ENCODE data around the gene ZNF816.
"Not testable (repeated sequence)": the region's sequence is repeated elsewhere in the genome, so short reads cannot be mapped to it uniquely, and the experiment has no call there.

The ZNF816 gene

DNA sequence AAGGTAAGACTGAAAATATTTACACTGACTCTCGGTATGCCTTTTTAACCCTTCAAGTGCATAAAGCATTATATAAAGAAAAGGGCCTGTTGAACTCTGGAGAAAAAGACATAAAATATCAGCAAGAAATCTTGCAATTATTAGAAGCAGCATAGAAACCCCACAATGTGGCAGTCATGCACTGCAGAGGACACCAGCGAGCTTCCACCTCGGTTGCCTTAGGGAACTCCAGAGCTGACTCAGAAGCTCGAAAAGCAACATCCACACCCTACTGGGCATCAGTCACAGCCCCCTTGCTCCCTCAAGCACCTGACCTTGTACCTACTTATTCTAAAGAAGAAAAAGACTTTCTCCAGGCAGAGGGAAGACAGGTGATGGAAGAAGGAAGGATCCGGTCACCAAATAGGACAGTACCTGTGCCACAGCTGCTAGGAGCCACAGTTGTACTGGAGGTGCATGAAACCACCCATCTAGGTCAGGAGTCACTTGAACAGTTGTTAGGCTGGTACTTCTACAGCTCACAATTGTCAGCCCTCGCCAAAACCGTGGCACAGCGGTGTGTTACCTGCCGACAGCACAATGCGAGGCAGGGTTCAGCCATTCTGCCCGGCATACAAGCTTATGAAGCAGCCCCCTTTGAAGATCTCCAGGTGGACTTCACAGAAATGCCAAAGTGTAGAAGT lies 2.9 kb downstream of the ZNF816 start:
- DNase-seq = no peak

DNA sequence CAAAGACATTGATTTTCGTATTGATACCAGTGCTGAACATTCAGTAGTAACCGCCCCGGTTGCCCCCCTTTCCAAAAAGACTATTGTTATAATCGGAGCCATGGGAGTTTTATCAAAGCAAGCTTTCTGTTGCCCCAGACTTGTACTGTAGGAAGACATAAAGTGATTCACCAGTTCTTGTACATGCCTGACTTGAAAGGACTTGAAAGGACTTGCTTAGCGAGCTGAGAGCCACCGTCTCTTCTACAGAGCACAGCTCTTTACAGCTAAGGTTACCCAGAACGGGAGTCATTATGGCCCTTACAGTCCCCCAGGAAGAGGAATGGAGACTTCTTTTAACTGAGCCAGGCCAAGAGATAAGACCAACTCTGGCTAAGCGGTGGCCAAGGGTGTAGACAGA lies 5.1 kb downstream of the ZNF816 start:
- no peak for DNase-seq

DNA sequence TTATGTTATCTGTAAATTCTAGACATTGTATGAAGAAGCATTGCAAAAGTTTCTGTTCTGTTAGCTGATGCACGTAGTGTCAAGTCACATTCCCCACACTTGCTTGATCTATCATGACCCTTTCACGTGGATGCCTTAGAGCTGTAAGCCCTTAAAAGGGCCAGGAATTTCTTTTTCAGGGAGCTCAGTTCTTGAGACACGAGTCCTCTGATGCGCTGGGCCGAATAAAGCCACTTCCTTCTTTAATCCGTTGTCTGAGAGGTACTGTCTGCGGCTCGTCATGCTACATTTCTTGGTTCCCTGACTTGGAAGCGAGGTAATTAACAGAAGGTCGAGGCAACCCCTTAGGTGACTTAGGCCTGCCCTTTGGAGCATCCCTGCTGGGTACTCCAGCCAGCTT lies 5.8 kb downstream of the ZNF816 start:
- no peak for DNase-seq

DNA sequence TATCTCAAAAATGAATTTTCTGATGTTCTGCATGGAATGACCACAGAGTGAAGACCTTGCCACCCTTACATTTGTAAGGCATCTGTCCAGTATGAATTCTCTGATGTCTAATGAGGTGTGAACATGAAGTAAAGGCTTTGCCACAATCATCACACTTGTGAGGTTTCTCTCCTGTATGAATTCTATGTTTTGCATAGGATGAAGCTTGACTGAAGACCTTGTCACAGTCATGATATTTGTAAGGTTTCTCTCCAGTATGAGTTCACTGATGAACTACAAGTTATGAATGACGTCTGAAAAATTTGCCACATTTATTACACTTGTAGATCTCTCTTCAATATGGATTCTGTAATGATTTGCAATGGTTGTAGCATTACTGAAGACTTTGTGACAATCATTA lies 13.3 kb downstream of the ZNF816 start:
- no peak for DNase-seq

DNA sequence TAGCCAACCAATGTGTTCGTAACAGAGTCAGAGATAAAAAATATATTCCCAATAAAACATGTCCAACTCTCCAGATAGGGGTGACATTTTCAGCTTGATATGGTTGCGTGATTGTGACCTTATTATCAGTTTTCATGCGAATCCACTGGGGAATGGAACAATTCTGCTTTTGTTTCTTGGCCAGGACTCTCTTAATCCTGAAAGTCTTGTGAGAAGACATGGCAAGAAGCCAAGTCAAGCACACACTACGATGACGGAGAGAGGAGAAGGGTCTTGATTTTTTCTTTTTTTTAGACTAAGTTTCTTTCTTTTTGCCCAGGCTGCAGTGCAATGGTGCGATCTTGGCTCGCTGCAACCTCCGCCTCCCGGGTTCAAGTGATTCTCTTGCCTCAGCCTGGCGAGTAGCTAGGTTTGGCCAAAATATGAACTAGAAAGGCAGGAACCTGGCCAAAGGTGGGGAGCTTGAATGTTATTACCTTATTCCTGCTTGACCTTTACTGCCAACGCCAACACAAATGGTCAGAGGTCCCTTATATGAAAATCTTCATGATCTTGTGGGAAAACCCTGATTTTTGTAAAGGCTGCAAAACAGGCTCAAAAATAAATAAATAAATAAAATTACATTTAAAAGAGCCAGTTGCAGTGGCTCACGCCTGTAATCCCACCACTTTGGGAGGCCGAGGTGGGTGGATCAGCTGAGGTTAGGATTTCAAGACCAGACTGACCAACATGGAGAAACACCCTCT lies 14.5 kb downstream of the ZNF816 start:
- DNase-seq = no peak

DNA sequence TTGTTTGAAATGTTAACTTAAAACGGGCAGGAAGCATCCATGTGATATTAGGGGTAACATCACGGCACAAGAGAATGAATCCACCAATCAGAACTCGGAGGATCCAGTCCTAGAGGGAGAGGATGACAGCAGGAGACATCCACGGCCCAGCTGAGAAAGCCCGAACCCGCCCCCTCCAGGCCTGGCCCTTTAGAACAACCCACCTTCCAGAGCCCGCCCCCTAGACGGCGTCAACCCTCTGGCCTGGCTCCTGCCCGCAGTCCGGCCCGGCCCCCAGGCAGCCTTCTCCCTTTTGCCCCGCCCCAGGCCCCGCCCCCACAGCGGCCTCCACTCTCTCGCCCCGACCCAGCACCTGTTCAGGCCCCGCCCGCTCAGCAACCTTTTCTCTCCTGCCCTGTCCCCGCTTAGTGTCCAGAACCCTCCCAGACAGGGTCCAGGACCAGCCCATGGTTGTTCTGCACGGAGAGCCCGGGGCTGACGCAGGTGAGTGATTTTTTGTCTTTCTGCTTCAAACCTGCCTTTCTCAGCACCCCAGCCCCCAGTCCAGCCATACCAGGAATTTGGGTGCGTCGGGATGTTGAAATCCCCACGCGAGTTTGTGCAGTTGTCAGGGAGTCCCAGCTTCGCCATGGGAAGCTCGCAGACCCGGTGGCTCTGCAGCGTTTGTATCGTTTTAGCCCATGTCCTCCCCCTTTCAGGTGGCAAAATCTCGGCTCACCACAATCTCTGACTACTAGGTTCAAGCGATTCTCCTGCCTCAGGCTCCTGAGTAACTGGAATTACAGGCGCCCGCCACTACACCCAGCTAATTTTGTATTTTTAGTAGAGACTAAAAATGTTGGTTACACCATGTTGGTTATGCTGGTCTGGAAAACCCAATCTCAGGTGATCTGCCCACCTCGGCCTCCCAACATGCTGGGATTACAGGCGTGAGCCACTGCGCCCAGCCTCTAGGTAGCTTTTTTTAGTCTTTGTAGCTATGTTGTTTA lies 16.1 kb downstream of the ZNF816 start:
- no peak for DNase-seq

DNA sequence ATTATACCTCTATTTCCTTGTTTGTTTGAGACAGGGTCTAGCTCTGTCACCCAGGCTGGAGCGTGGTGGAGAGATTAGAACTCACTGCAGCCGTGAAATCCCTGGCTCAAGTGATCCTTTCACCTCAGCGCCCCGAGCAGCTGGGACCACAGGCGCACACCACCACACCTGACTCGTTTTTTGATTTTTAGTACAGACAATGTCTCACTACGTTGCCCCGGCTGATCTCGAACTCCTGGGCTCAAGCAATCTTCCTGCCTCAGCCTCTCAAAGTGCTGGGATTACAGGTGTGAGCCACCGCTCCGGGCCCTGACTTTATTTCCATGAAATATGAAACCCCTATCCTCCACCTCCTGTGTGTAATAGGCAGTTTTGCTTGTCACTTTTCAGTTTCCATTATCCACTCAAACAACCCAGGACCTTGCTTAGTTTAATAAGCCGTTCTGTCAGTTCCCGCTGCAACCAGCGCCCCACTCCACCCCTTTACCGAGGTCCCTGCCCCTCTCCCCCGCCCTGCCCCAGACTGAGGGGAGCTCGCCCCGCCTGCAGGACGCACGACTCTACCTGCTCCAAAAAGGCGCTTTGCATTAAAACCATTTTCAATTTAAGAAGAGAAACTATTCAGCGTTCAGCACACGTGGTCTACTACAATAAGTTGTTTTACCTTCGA lies 16.9 kb downstream of the ZNF816 start:
- no peak for DNase-seq

DNA sequence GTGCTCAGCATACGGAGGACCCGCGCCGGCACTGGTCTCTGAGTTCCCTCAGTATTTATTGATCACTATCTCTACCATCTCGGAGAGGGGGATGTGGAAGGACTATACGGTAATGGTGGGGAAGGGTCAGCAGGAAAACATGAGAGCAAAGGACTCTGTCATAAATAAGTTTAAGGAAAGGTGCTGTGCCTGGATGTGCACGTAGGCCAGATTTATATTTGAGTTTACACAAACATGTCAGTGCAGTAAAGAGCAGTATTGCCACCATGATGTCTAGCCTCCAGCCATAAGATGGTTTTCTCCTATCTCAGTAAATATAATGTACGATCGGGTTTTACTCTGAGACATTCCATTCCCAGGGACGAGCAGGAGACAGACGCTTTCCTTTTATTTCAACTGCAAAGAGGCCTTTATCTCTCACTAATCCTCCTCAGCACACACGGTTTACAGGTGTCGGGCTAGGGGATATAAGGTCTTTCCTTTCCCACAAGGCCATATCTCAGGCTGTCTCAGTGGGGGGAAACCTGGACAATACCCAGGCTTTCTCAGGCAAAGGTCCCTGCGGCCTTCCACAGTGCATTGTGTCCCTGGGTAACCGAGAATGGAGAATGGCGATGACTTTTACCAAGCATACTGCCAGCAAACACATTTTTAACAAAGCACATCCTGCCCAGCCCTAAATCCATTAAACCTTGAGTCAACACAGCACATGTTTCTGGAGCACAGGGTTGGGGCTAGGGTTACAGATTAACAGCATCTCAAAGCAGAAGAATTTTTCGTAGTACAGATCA lies 17.8 kb downstream of the ZNF816 start:
- not testable (repeated sequence) for DNase-seq

DNA sequence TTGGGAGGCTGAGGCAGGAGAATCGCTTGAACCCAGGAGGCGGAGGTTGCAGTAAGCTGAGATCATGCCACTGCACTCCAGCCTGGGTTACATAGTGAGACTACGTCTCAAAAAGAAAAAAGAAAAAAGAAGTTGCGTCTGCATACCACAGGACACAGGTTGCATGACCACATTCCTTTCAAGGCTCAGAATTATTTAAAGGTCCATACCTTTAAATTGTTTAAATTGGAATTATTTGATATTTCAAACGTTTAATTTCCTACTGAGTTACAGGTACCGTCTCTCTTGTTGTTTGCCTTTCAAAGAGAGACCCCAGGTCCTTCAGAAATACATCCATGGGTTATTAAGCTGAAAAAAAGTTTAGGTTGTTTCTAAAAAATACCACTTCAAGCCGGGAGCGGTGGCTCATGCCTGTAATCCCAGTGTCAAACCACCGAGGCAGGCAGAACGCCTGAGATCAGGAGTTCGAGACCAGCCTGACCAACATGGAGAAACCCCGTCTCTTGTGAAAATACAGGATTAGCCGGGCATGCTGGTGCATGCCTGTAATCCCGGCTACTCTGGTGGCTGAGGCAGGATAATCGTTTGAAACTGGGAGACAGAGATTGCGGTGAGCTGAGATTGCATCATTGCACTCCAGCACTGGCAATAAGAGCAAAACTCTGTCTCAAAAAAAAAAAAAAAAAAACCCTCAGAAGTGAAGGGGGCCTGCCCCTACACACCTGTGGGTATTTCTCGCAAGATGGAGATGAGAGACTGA lies 18.6 kb downstream of the ZNF816 start:
- DNase-seq = no peak

DNA sequence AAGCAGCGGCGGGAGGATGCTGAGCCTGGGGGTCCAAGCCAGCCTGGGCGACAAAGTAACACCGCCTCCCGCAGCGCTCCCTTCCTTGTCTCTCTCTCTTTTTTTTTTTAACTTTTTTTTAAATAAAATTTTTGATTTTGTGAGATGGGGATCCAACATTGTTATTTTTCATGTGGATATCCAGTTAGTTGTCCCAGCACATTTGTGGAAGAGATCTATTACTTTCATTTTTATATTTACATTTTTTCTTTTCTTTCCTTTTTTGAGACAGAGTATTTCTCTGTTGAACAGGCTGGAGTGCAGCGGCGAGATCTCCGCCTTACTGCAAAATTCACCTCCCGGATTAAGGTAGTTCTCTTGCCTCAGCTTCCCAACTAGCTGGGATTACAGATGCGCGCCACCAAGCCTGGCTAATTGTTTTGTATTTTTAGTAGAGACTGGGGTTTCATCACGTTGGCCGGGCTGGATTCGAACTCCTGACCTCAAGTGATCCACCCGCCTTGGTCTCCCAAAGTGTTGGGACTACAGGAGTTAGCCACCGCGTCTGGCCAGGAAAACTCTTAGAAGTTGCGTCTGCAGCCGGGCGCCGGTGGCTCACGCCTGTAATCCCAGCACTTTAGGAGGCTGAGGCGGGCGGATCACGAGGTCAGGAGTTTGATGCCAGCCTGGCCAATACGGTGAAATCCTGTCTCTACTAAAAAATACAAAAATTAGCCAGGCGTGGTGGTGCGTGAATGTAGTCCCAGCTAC lies 19.4 kb downstream of the ZNF816 start:
- DNase-seq = no peak

DNA sequence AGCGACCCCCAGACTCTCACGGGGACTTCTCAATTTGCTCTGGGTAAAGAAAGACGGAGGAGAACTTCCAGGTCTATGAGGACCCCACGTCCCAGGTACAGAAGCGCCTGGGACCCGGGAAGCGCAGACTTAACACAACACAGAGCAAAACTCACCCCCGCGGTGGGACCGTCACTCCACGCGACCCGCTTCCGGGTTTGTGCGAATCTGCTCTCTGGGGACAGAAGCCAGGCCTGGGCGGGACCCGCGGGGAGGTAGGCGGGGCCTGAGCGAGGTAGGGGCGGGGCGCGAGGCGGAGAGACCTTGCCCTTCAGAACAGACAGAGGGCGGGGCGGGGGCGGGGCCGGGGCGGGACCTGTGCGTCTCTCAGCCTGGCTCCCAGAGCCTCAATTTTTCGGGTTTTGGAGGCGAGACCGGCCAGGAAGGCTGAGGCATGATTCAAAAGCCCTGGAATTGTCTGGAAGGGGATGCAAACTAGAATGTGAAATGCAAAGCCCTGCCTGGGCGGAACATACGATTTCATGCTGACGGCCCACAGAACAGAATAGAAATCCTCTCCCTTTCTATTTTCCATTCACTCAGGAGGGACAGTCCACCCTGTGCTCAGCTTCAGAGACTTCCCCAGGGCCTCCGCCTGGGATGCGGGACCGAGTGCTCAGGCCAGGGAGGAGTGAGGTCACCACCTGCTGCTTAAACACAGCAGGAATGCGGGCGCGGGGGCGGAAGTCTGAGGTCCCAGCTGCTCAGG lies 20.1 kb downstream of the ZNF816 start:
- DNase-seq = peak; percentile 35

DNA sequence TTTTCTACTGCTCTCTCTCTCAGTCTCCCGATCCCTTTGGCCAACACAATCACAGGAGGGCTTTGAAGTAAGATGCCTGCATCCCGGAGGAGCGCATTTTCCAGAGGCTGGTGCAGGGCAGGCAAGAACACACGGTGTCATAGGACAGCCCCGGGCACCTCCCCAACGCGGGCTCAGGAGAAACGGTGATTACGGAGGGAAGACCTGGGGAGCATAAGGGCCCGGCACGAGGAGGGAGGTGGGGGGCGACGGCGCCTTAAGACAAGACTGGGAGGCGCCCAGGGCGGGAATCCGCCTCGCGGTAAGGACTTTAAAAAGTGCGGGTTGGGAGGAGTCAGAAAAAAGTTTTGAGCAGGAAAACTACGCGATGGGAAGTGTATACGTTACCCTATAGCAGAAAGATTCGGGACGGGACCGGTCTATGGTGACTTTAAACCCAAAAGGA lies 20.7 kb downstream of the ZNF816 start:
- DNase-seq = peak; percentile 23

DNA sequence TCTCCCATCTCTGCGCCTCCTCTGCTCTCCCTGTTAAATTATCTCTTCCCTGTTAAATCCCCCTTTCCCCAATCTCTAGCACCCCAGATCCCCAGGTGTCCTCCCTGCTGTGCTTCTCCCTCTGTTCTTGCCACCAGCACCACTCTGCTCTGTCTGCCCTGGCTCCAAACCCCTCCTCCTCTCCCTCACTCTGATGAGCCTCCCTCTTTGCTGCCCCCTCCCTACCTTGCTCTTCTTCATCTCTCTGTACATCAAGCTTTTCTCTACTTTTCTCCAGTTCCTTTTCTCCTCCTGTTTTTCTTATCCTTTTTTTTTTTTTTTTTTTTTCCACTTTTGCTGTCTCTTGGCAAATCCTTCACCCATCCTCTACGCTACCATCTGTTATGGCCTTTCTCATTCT lies 21.2 kb downstream of the ZNF816 start:
- not testable (repeated sequence) for DNase-seq

DNA sequence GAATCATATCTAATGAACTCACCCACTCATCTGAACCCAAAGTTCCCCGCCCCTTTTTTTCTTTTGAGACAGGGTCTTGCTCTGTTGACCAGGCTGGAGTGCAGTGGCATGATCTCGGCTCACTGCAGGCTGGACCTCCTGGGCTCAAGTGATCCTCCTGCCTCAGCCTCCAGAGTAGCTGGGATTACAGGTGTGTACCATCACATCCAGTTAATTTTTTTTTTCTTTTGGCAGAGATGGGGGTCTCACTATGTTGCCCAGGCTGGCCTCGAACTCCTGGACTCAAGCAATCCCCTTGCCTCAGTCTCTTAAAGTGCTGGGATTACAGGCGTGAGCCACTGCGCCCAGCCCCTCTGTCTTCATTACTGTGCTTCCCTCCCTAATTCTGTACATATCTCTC lies 21.8 kb downstream of the ZNF816 start:
- not testable (repeated sequence) for DNase-seq

DNA sequence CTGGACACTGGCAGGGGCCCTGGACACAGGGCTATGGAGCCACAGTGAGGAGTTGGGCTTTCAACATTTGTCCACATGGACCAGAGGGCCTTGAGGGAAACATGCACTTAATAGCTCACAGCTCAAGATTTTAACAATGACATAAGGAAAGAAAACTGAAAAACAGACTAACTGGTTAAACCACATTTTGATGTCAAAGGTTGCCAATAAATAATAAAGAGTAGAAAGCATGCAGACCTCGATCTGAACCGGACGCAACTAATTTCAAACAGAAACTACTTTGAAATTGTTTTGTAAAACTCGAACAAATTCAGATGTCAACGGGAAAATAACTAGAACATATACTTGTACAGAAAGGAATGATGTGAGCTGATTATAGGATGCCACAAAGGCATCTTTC lies 23.9 kb downstream of the ZNF816 start:
- DNase-seq = no peak

DNA sequence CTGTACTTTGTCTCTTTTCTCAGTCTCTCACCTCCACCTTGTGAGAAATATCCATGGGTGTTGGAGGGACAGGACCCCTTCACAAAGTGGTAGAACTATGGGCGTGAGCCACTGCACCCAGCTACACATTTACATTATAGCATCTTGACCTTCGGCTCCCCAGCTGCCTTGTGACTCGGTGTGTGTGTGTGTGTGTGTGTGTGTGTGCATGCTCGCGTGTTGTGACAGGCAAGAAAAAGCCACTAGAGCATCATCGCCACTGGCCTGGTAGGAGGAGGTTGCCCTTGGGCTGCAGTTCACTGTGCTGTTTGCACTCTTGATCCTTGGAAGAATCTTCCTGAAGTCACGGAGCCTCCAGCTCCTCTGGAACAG lies 25.7 kb downstream of the ZNF816 start:
- DNase-seq = no peak

DNA sequence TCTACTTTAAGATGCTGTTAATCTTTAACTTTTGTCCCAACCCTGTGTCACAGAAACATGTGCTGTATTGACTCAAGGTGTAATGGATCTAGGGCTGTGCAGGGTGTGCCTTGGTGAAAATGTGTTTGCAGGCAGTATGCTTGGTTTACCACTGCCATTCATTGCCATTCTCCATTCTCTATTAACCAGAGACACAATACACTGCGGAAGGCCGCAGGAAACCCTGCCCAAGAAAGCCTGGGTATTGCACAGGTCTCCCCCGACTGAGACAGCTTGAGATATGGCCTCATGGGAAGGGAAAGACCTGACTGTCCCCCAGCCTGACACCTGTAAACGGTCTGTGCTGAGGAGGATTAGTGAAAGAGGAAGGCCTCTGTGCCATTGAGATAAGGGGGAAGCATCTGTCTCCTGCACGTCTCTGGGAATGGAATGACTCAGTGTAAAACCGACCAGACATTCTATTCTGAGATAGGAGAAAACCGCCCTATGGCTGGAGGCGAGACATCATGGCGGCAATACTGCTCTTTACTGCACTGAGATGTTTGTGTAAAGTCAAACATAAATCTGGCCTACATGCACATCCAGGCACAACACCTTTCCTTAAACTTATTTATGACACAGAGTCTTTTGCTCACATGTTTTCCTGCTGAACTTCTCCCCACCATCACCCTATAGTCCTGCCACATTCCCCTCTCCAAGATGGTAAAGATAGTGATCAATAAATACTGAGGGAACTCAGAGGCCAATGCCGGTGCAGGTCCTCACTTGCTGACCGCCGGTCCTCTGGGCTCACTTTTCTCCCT lies 26.3 kb downstream of the ZNF816 start:
- DNase-seq = no peak

DNA sequence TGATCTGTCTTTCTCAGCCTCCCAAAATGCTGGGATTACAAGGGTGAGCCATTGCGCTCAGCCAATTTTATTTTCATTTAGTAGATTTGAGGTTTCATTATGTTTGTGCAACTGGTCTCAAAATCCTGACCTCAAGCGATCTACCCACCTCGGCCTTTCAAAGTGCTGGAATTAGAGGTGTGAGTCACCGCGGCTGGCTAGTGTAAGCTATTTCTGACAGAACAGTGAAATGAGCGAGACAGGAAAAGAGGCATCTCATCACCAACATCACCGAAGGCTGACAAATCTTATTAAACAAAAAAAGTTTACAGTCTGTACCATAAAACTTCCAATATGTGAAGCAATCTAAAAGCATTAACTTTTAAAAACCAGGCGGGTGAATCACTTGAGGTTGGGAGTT lies 27.2 kb downstream of the ZNF816 start:
- no peak for DNase-seq

DNA sequence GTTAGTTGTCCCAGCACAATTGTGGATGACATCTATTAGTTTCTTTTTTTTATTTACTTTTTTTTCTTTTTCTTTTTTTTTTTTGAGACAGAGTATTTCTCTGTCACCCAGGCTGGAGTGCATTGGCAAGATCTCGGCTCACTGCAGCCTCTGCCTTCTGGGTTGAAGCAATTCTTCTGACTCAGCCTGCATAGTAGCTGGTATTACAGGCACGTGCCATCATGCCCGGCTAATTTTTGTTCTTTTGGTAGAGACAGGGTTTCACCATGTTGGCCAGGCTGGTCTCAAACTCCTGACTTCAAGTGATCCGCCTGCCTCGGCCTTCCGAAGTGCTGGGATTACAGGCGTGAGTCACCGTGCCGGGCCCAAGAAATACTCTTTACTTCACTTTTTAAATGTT lies 38.0 kb downstream of the ZNF816 start:
- DNase-seq = not testable (repeated sequence)
